GM18526 (cell line): ENCODE results near the gene DYNC1I1.

Experiments
- POLR2A ChIP-seq: IDR thresholded peaks from 3 replicates; pipeline ENCODE4 v1.6.1; 2011; ENCODE audit not compliant: insufficient read length; ENCODE audit errors: extremely low read depth

The DYNC1I1 gene

GRCh38 chr7:96034940-96035727, 262.8 kb downstream of the DYNC1I1 start:
- TF ChIP-seq POLR2A: no peak

DNA sequence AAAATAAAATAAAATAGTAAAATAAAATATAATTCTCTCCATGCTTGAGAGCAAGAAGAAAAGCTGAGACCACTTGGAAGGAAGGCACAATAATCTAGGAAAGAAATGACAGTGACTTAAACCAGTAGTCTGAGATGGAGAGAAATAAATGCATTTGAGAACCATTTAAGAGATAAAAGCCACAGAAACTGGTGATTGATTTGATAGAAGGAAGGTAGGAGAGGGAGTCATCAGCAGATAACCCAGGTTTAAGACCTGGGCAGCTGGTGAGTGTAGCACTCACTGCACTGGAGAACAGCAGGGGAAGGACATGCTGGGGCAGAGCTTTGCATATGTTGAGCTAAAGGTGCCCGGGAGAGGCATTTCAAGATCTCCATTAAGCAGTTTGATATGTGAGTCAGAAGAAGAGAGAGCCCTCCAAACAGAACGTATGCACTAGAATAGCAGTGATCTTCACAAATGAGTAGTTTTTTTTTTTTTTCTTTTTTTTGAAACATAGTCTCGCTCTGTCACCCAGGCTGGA, 268.0 kb downstream of the DYNC1I1 start:
- TF ChIP-seq POLR2A: no peak

- no peak for TF ChIP-seq POLR2A
Measured at GRCh38 chr7:96041171-96041570, 268.8 kb downstream of the DYNC1I1 start.

GRCh38 chr7:96045181-96045580, 272.8 kb downstream of the DYNC1I1 start:
- TF ChIP-seq POLR2A: no peak

DNA sequence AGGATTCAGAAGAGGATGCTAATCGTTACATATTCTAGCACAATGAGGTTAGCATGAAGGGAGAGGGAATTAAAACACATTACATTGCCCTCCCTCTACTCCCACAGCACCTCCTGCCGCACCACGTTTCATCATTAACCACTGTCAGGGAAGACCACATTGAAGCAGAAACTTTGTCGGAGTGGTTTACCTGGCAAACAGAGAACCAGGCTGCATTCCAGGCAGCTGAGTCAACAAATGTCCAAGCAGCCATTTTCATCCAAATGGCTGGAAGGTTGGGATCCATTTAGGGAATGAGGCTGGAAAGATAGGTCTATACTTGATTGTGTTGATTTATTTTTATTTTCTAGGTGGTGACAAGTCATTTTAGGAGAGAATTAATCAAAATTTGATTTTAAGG, 273.6 kb downstream of the DYNC1I1 start:
- TF ChIP-seq POLR2A: no peak

DNA sequence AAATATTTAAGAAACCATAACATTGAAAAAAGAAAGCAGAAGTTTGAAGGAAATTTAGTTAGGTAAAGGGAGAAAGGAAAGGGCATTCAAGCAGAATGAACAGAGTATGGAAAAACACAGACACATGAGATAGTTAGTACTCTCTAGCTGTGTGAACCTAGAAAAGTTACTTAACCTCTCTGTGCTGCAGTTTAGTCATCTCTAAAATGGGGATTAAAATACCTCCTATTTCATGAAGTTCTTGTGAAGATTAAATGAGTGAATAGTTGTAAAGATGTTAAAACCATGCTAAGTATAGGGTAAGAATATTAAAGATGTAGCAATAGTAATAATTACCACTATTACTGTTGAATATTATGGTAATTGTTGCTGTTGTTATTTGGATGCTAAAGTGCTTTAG, 279.9 kb downstream of the DYNC1I1 start:
- no peak for TF ChIP-seq POLR2A

DNA sequence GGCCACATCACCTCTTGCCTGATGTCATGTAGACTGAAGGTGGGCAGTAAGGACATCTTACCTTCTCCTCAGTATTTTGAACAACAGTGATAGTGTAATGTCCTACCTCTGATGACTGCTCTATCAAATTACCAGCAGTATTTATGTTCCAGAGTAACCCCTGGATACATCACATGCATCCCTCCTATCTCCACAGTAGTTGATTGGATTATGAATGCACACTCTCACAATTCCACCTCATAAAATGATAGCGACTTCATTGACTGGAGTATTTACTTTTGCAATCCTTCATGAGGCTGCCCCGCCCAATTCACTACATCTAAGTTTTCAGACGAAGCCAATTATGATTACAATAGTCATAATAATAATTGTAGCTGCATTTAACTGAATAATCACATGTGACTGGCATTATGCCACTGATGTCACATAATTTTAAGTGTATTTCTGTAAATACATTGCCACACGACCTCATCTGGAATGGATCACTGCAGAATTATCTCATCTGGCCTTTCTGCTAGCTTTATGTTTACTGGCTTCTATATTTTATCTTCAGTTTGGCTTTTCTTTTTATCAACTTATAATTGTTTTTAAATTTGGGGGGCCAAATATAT, 280.6 kb downstream of the DYNC1I1 start:
- TF ChIP-seq POLR2A: no peak

GRCh38 chr7:96055717-96056116, 283.4 kb downstream of the DYNC1I1 start:
- no peak for TF ChIP-seq POLR2A

- no peak for TF ChIP-seq POLR2A
Measured at GRCh38 chr7:96059075-96059474, 286.7 kb downstream of the DYNC1I1 start.

DNA sequence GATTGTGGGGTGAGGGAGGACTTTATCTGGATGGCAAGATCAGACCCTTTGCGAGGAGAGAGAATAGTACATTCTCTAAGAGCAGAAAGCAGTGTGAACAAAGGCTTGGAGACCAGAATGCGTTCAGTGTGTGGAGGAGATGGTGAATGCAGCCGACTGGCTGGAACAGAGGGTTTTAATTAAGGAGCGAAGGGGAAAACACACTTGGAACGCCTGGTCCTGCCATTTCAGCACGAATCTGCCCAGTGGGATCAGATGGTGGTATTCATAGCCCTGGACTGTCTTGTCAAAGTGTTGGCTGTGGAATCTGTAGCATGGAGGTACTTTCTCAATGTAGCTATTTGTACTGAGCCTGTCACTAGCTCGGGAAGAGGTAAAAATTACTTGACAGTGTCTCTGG, 288.7 kb downstream of the DYNC1I1 start:
- no peak for TF ChIP-seq POLR2A

DNA sequence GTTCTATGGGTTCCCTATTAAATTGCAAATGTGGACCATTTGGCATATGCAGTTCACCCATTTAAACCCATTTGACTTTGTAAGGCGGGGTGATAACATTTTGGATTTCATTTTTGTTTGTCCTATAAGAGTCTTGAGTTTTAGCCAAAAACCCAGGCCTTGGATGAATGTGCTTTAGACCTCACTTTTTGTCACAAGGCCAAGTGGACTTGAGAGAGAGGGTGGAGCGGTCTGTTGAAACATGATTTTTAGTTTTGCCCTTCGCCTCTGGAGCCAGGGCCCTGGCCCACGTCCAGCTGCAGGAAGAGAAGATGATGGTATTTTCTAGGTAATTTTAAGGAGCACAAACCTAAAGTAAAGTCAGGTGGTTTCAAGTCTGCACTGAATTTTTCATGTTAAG, 289.5 kb downstream of the DYNC1I1 start:
- no peak for TF ChIP-seq POLR2A

GRCh38 chr7:96067321-96067720, 295.0 kb downstream of the DYNC1I1 start:
- TF ChIP-seq POLR2A: no peak

GRCh38 chr7:96069401-96069800, 297.0 kb downstream of the DYNC1I1 start:
- TF ChIP-seq POLR2A: no peak

DNA sequence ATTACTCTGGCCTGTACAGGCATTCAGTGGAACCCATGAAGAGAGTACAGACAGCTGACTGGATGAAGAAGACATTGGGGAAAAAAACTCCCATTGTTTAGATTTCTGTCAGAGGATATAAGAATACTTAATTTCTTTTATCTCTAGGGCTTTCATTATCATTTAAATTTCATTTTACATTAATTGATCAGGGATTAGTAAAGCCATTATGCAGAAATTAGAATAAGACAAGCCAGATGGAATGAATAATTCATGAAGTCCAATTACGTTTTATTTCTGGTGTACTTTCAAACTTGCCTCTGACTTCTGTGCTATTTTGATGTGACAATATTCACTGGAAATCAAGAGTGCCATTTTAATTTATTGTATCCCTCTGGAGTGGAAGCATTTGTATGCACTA, 302.5 kb downstream of the DYNC1I1 start:
- TF ChIP-seq POLR2A: no peak

- no peak for TF ChIP-seq POLR2A
Measured at GRCh38 chr7:96075510-96076349, 303.4 kb downstream of the DYNC1I1 start.

GRCh38 chr7:96076350-96076707, 304.0 kb downstream of the DYNC1I1 start:
- TF ChIP-seq POLR2A: no peak

DNA sequence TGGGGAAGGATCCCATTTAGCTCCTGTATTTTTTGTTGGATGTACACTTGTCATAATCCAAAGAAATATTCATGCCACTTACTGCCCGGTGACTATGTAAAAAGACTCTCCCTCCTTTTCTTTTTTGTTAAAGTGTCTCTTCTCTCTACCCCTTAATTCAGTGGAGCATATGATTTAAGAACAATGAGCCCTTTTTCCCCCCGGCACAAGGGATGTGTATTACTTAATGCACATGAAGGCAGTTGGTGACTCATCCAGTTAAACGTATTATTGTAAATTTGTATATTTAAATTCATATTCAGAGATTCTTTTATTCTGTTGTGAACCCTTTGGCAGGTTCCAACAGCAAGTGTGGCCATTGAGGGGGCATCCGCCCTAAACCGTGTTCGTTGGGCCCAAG, 307.7 kb downstream of the DYNC1I1 start:
- TF ChIP-seq POLR2A: no peak
